MM.1S (cell line): Measurements from ENCODE around the gene PRKCE.

Experiments
- DNase-seq: peaks from one replicate; pipeline ENCODE4 v3.0.0-alpha.2; 2015
- H2AFZ ChIP-seq: fragments of 300-600 bp; sonication (generic); 2 replicates; pipeline ENCODE4 v1.6.0; 2016; ENCODE audit warnings: antibody characterized with exemption, low read length
- H3F3A ChIP-seq: fragments of 300-600 bp; sonication (generic); 2 replicates; pipeline ENCODE4 v1.6.1; 2016; ENCODE audit warnings: mild to moderate bottlenecking, antibody characterized with exemption, low read length, moderate library complexity, mixed read lengths; ENCODE audit not compliant: insufficient read depth
- H3K27ac ChIP-seq: fragments of 300-600 bp; sonication (generic); 2 replicates; pipeline ENCODE4 v1.5.1; 2016; ENCODE audit warnings: mild to moderate bottlenecking, low read length
- H3K27me3 ChIP-seq: fragments of 300-600 bp; sonication (generic); replicated peaks from 2 replicates; pipeline ENCODE4 v1.6.0; 2016; ENCODE audit warnings: low read length; ENCODE audit not compliant: insufficient read depth
- H3K36me3 ChIP-seq: fragments of 300-600 bp; sonication (generic); replicated peaks from 2 replicates; pipeline ENCODE4 v1.6.1; 2016; ENCODE audit warnings: mild to moderate bottlenecking, low read length, mixed read lengths; ENCODE audit not compliant: insufficient read depth
- H3K4me1 ChIP-seq: fragments of 300-600 bp; sonication (generic); 2 replicates; pipeline ENCODE4 v1.6.1; 2016; ENCODE audit warnings: low read length, mixed read lengths
- H3K4me2 ChIP-seq: fragments of 300-600 bp; sonication (generic); 2 replicates; pipeline ENCODE4 v1.6.0; 2016; ENCODE audit warnings: low read depth, low read length
- H3K4me3 ChIP-seq: fragments of 300-600 bp; sonication (generic); 2 replicates; pipeline ENCODE4 v1.5.1; 2016; ENCODE audit warnings: low read length, mixed read lengths
- H3K79me2 ChIP-seq: fragments of 300-600 bp; sonication (generic); 2 replicates; pipeline ENCODE4 v1.6.1; 2016; ENCODE audit warnings: mixed run types, low read length, mixed read lengths
- H3K9ac ChIP-seq: fragments of 300-600 bp; sonication (generic); 2 replicates; pipeline ENCODE4 v1.6.1; 2016; ENCODE audit warnings: low read length, mixed read lengths
- H3K9me2 ChIP-seq: fragments of 300-600 bp; sonication (generic); replicated peaks from 2 replicates; pipeline ENCODE4 v1.6.1; 2016; ENCODE audit warnings: mild to moderate bottlenecking, low read length, mixed read lengths; ENCODE audit not compliant: insufficient read depth
- H3K9me3 ChIP-seq: fragments of 300-600 bp; sonication (generic); replicated peaks from 2 replicates; pipeline ENCODE4 v1.6.1; 2016; ENCODE audit warnings: mild to moderate bottlenecking, low read length, mixed read lengths; ENCODE audit not compliant: insufficient read depth
- H4K20me1 ChIP-seq: fragments of 300-600 bp; sonication (generic); 2 replicates; pipeline ENCODE4 v1.6.1; 2016; ENCODE audit warnings: mild to moderate bottlenecking, low read length, moderate library complexity, mixed read lengths; ENCODE audit not compliant: insufficient read depth
- CTCF ChIP-seq: fragments of 300-600 bp; sonication (generic); IDR thresholded peaks from 2 replicates; pipeline ENCODE4 v1.5.1; 2016; ENCODE audit warnings: antibody characterized with exemption, low read length, mixed read lengths
- EZH2 ChIP-seq: fragments of 300-600 bp; sonication (generic); optimal IDR thresholded peaks from 2 replicates; pipeline ENCODE3; 2017; ENCODE audit warnings: low read depth, mild to moderate bottlenecking, antibody characterized with exemption, low read length, mixed read lengths
- EZH2phosphoT487 ChIP-seq: fragments of 300-600 bp; sonication (generic); IDR thresholded peaks from 2 replicates; pipeline ENCODE4 v1.6.1; 2018; ENCODE audit warnings: antibody characterized with exemption, low read length

PRKCE gene

GRCh38 chr2:45606796-45607195, 44.7 kb upstream of the PRKCE start:
- Histone ChIP-seq H3K4me3 (no peak overlapping the region), H3K27ac (no peak overlapping the region), H3K4me1 (peaks cover 17% of the 10 kb centered on the region; the same call in 1 of the 2 replicates), H3K79me2 (peaks cover 46% of the 10 kb centered on the region), H3K9ac (no peak overlapping the region), H4K20me1 (no peaks in the 10 kb centered on the region), H3F3A (peaks cover 3% of the 10 kb centered on the region; the same call in 1 of the 2 replicates), H3K9me3 (no peaks in the 10 kb centered on the region), H3K9me2 (no peaks in the 10 kb centered on the region), H3K4me2 (no peak overlapping the region), H3K27me3 (no peaks in the 10 kb centered on the region), H2AFZ (no peak overlapping the region), H3K36me3 (no peaks in the 10 kb centered on the region)
- no peak for DNase-seq
- TF ChIP-seq EZH2phosphoT487: no peak
- no peak for TF ChIP-seq CTCF
- TF ChIP-seq EZH2: no peak

DNA sequence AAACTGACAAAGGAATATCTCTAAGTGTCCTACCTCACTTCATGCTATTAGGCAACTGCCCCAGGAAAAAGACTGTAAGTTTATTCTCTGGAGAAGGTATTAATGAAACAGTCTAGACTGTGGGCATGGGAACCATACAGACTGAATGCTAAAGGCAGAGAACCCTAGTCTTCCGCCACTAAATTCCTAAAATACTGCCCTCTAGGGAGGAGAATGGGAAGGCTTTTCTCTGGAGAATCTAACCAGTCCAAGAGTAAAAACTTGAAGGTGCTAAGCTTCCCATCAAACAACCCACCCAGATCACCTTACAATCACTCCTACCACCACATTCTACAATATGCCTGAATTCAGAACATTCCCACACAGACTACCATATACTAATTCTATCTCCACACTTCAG, 43.8 kb upstream of the PRKCE start:
- Histone ChIP-seq H3K9ac (no peak overlapping the region), H3K27ac (no peak overlapping the region), H3K4me3 (no peak overlapping the region), H3F3A (peaks cover 3% of the 10 kb centered on the region; the same call in 1 of the 2 replicates), H3K79me2 (peaks cover 46% of the 10 kb centered on the region), H2AFZ (no peak overlapping the region), H4K20me1 (no peaks in the 10 kb centered on the region), H3K36me3 (no peaks in the 10 kb centered on the region), H3K4me1 (peaks cover 19% of the 10 kb centered on the region; the same call in 1 of the 2 replicates), H3K9me2 (no peaks in the 10 kb centered on the region), H3K27me3 (no peaks in the 10 kb centered on the region), H3K4me2 (no peak overlapping the region), H3K9me3 (no peaks in the 10 kb centered on the region)
- DNase-seq: no peak
- TF ChIP-seq EZH2: no peak
- TF ChIP-seq CTCF: peak; percentile 22; the same call in 1 of the 2 replicates
- TF ChIP-seq EZH2phosphoT487: no peak

GRCh38 chr2:45610281-45611019, 41.0 kb upstream of the PRKCE start:
- DNase-seq: peak; percentile 43
- peak overlapping the region; percentile 48 for H2AFZ ChIP-seq
- peak overlapping the region; percentile 80 for H3K4me2 ChIP-seq
- H3K4me3 ChIP-seq: peak overlapping the region; percentile 75
- peak overlapping the region; percentile 91 for H3K9ac ChIP-seq
- H3K27ac ChIP-seq: peak overlapping the region; percentile 85
- no peaks in the 10 kb centered on the region for H3K9me2 ChIP-seq
- no peaks in the 10 kb centered on the region for H3K36me3 ChIP-seq
- peaks cover 3% of the 10 kb centered on the region; the same call in 1 of the 2 replicates for H3F3A ChIP-seq
- no peaks in the 10 kb centered on the region for H3K27me3 ChIP-seq
- H3K4me1 ChIP-seq: peaks cover 21% of the 10 kb centered on the region
- H4K20me1 ChIP-seq: no peaks in the 10 kb centered on the region
- no peak for TF ChIP-seq EZH2phosphoT487
- TF ChIP-seq EZH2: no peak
- TF ChIP-seq CTCF: peak; percentile 42; the same call in 1 of the 2 replicates
- no peaks in the 10 kb centered on the region for H3K9me3 ChIP-seq
- peaks cover 42% of the 10 kb centered on the region for H3K79me2 ChIP-seq
